Measurements from ENCODE around the gene IL23A. TPM values are rescaled to one million over a fixed set of nuclear protein-coding genes. Genes with fewer than 3 reads are reported as not detected.

The IL23A gene
- total and polyA plus RNA-seq, 2 of the 13 experiments (the other 11 are each of a cell fraction or from before 2014, with no cell fraction given): 0.33 to 0.35 TPM

- CTCF ChIA-PET (ENCODE audit: low intra/inter-chr PET ratio, low total read pairs): interaction anchor here (0.7 kb wide), 1 partner anchor 149 kb away, joined by 4 read pairs; no protein-coding TSS in a partner anchor
- Histone ChIP-seq H3K4me2 (ENCODE audit: low read depth, low read length) (peak within 1 kb of the TSS; percentile 92), H3K4me3 (replicated peaks in 1 of 3; ENCODE audit: insufficient read depth in 1 of 3, low read depth in 2 of 3, low read length in 3 of 3) (peak within 1 kb of the TSS; percentile 83 to 90 (median 84)), H2AFZ (ENCODE audit: low read length) (no peak within 1 kb of the TSS), H4K20me1 (ENCODE audit: insufficient read depth, low read length) (no peaks in the 10 kb centered on the region), H3K27ac (ENCODE audit: extremely low read length, insufficient read depth, low read length) (peak within 1 kb of the TSS; percentile 83), H3K36me3 (replicated peaks in 1 of 2; ENCODE audit: control insufficient read depth in 1 of 2, insufficient read depth in 2 of 2, low read length in 2 of 2) (peaks cover 8 to 15% of the 10 kb centered on the region in 2 experiments), H3K4me1 (ENCODE audit: insufficient read depth, low read length) (peaks cover 24% of the 10 kb centered on the region), H3K9me3 (ENCODE audit: low read length) (no peaks in the 10 kb centered on the region), H3K79me2 (ENCODE audit: insufficient read depth, low read length) (peaks cover 17% of the 10 kb centered on the region), H3K9ac (ENCODE audit: insufficient read depth, low read depth, low read length) (peak within 1 kb of the TSS; percentile 93), H3K27me3 (ENCODE audit: control insufficient read depth in 1 of 2, insufficient read depth in 2 of 2, low read length in 2 of 2) (no peaks in the 10 kb centered on the region; a peak in 1 of 5 replicates)
- FAIRE-seq: peak; percentile 97
- in situ Hi-C loops (cut with HindIII; ENCODE audit: extremely low pct_ligation_motif_present, low pct_unique_long_range_greater_than_20kb) (loop anchor here (5.0 kb wide), 1 partner anchor 146 kb away; no protein-coding TSS in a partner anchor), intact Hi-C loops (cut with micrococcal nuclease; ENCODE audit: unreplicated experiment) (loop anchor here (1.0 to 2.0 kb wide), 3 partner anchors 15 to 149 kb away; partner anchors contain the start of genes CS and STAT2)
- no TSS peak for BruUV-seq (replicated peaks)
- WGBS (ENCODE audit: low lambda C conversion rate): 0% methylated on average over 24 of the region's 62 CpGs
- DNase-seq (ENCODE audit: low spot score): peak; percentile 99
- POLR2A ChIA-PET: interaction anchor here (0.5 to 3.8 kb wide), 37 partner anchors 9 to 321 kb away, joined by 3 to 71 read pairs (median 5); partner anchors contain the start of genes ANKRD52, APOF, COQ10A and GLS2
- peak; percentile 96 for ATAC-seq
- TF ChIP-seq HDAC1 (CRISPR knock-in tag; IDR thresholded peaks at IDR 0.05) (peak; percentile 76), ZBTB39 (CRISPR knock-in tag; IDR thresholded peaks at IDR 0.05) (no peak), ZNF160 (CRISPR knock-in tag; IDR thresholded peaks at IDR 0.05) (peak; percentile 70; the same call in 1 of the 2 replicates), PAF1 (CRISPR knock-in tag; IDR thresholded peaks at IDR 0.05) (no peak), ISL2 (CRISPR knock-in tag; IDR thresholded peaks at IDR 0.05) (peak; percentile 48; the same call in 1 of the 2 replicates), CENPT (CRISPR knock-in tag; IDR thresholded peaks at IDR 0.05; ENCODE audit: low read depth) (no peak), DMAP1 (CRISPR knock-in tag; IDR thresholded peaks at IDR 0.05) (peak; percentile 76), SKI (IDR thresholded peaks at IDR 0.05; ENCODE audit: partially characterized antibody) (no peak), ZNF276 (CRISPR knock-in tag; IDR thresholded peaks at IDR 0.05; ENCODE audit: low read depth) (0 out of 2 replicates have a peak, but pooled peaks have one; percentile 23), ZNF777 (CRISPR knock-in tag; IDR thresholded peaks at IDR 0.05) (no peak), HHEX (CRISPR knock-in tag; IDR thresholded peaks at IDR 0.05) (no peak), PHF20 (CRISPR knock-in tag; IDR thresholded peaks at IDR 0.05) (peak; percentile 55), FOSL2 (CRISPR knock-in tag; IDR thresholded peaks at IDR 0.05) (peak; percentile 20; the same call in 1 of the 2 replicates), NR2F2 (IDR thresholded peaks at IDR 0.05; ENCODE audit: borderline replicate concordance, low read depth) (peak; percentile 10; the same call in 1 of the 2 replicates)
- TF ChIP-seq, protein P1, sequence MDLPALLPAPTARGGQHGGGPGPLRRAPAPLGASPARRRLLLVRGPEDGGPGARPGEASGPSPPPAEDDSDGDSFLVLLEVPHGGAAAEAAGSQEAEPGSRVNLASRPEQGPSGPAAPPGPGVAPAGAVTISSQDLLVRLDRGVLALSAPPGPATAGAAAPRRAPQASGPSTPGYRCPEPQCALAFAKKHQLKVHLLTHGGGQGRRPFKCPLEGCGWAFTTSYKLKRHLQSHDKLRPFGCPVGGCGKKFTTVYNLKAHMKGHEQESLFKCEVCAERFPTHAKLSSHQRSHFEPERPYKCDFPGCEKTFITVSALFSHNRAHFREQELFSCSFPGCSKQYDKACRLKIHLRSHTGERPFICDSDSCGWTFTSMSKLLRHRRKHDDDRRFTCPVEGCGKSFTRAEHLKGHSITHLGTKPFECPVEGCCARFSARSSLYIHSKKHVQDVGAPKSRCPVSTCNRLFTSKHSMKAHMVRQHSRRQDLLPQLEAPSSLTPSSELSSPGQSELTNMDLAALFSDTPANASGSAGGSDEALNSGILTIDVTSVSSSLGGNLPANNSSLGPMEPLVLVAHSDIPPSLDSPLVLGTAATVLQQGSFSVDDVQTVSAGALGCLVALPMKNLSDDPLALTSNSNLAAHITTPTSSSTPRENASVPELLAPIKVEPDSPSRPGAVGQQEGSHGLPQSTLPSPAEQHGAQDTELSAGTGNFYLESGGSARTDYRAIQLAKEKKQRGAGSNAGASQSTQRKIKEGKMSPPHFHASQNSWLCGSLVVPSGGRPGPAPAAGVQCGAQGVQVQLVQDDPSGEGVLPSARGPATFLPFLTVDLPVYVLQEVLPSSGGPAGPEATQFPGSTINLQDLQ (CRISPR knock-in tag; IDR thresholded peaks at IDR 0.05): no peak
- TF ChIP-seq, protein P2, sequence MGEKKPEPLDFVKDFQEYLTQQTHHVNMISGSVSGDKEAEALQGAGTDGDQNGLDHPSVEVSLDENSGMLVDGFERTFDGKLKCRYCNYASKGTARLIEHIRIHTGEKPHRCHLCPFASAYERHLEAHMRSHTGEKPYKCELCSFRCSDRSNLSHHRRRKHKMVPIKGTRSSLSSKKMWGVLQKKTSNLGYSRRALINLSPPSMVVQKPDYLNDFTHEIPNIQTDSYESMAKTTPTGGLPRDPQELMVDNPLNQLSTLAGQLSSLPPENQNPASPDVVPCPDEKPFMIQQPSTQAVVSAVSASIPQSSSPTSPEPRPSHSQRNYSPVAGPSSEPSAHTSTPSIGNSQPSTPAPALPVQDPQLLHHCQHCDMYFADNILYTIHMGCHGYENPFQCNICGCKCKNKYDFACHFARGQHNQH (CRISPR knock-in tag; IDR thresholded peaks at IDR 0.05): peak; percentile 73
Measured at GRCh38 chr12:56315622-56316473, 22.8 kb upstream of the IL23A start, which contains the start of gene CNPY2. TSS of gene CNPY2 (minus strand) at chr12:56315988. CDS start at chr12:56315217, 771 bp downstream.

Measured in HepG2 (cell line).